Panc1 (cell line): ENCODE data around the gene ASIC3. TPM values are rescaled to one million over a fixed set of nuclear protein-coding genes. Genes with fewer than 3 reads are reported as not detected.
"Not testable (repeated sequence)": the region's sequence is repeated elsewhere in the genome, so short reads cannot be mapped to it uniquely, and the experiment has no call there.

Source experiments
- ATAC-seq: fragments of 200-7000 bp; cut with Tn5 transposase; 2 replicates; pipeline ENCODE4 v1.9.1; 2020; ENCODE audit warnings: mild to moderate bottlenecking, moderate library complexity
- BruUV-seq: library from RNA; stranded (reverse); fragments of 400-500 nt; replicated peaks from 2 replicates; lab custom pipeline; 2021; lab: Mats Ljungman, UMichigan
- CTCF ChIA-PET: fragments of 300-600 bp; sonication (Branson Sonifier 250); formaldehyde crosslinking; loops from one replicate; lab custom pipeline; 2022; ENCODE audit warnings: antibody characterized with exemption; lab: Charles Lee
- POLR2A ChIA-PET: fragments of 300-600 bp; sonication (Branson Sonifier 250); formaldehyde crosslinking; loops from one replicate; lab custom pipeline; 2022; ENCODE audit warnings: antibody characterized with exemption; lab: Charles Lee
- DNase-seq: peaks from one replicate; pipeline ENCODE4 v3.0.0-alpha.2; 2010; ENCODE audit warnings: low read depth, low spot score
- H3K27ac ChIP-seq: 2 replicates; pipeline ENCODE4 v1.5.1; 2011; ENCODE audit warnings: mild to moderate bottlenecking, low read length, inconsistent platforms
- H3K27me3 ChIP-seq: fragments of 200-500 bp; sonication (Bioruptor generic); 2 replicates; pipeline ENCODE4 v1.6.0; 2014; ENCODE audit warnings: low read length, inconsistent platforms; ENCODE audit not compliant: control insufficient read depth, insufficient read depth
- H3K36me3 ChIP-seq: fragments of 200-500 bp; sonication (Bioruptor generic); 2 replicates; pipeline ENCODE4 v1.5.1; 2014; ENCODE audit warnings: inconsistent platforms, mild to moderate bottlenecking, low read length, moderate library complexity; ENCODE audit not compliant: control insufficient read depth, insufficient read depth
- H3K4me1 ChIP-seq: 2 replicates; pipeline ENCODE4 v1.5.1; 2011; ENCODE audit warnings: inconsistent platforms, mild to moderate bottlenecking, low read length, moderate library complexity; ENCODE audit not compliant: control insufficient read depth, insufficient read depth
- H3K4me3 ChIP-seq, 2 experiments: 2 replicates each; pipeline ENCODE4 v1.5.1; 2011 to 2012; ENCODE audit warnings: low read depth in 2 of 2, low read length in 2 of 2, mild to moderate bottlenecking in 2 of 2, inconsistent platforms in 1 of 2, moderate library complexity in 1 of 2
- H3K9me3 ChIP-seq: fragments of 200-500 bp; sonication (Bioruptor generic); 2 replicates; pipeline ENCODE4 v1.5.1; 2014; ENCODE audit warnings: low read depth, mild to moderate bottlenecking, inconsistent platforms, low read length, moderate library complexity; ENCODE audit not compliant: control insufficient read depth, insufficient read depth
- in situ Hi-C: cut with HindIII; loops from 2 replicates; pipeline ENCODE4 v1.10.0; 2016; ENCODE audit warnings: low sequenced_read_pairs, low pct_unique_long_range_greater_than_20kb
- intact Hi-C: fragments of 100-400 bp; cut with micrococcal nuclease; formaldehyde crosslinking; loops from one replicate; pipeline ENCODE4 v1.10.0; 2022; ENCODE audit not compliant: unreplicated experiment
- total RNA-seq: library from RNA; stranded (reverse); gene quantifications from one replicate; pipeline ENCODE4 v1.2.1, GENCODE V29; 2021; ENCODE audit not compliant: unreplicated experiment
- TF ChIP-seq, protein P1 (sequence below), 2 experiments: IDR thresholded peaks; 2 replicates each; pipeline ENCODE4 v1.6.1; 2011 to 2012; ENCODE audit warnings: low read depth in 2 of 2, control low read depth in 1 of 2, low read length in 1 of 2, mild to moderate bottlenecking in 1 of 2, moderate library complexity in 1 of 2; ENCODE audit not compliant: insufficient read depth in 1 of 2
- TF ChIP-seq, protein P2 (sequence below): fragments of 450-650 bp; IDR thresholded peaks from 2 replicates; pipeline ENCODE4 v1.5.1; 2017; ENCODE audit warnings: mild to moderate bottlenecking

Gene ASIC3
- total RNA-seq, 1 experiment from 2014 or later: 1.3 TPM

- no peak for ATAC-seq
- no peaks in the 10 kb centered on the region for H3K36me3 ChIP-seq
- no TSS peak for BruUV-seq
- no peaks in the 10 kb centered on the region for H3K9me3 ChIP-seq
- DNase-seq: no peak
- H3K4me3 ChIP-seq: no peak overlapping the region
- no peak overlapping the region for H3K27ac ChIP-seq
- POLR2A ChIA-PET: no interaction called here
- TF ChIP-seq, protein P1, sequence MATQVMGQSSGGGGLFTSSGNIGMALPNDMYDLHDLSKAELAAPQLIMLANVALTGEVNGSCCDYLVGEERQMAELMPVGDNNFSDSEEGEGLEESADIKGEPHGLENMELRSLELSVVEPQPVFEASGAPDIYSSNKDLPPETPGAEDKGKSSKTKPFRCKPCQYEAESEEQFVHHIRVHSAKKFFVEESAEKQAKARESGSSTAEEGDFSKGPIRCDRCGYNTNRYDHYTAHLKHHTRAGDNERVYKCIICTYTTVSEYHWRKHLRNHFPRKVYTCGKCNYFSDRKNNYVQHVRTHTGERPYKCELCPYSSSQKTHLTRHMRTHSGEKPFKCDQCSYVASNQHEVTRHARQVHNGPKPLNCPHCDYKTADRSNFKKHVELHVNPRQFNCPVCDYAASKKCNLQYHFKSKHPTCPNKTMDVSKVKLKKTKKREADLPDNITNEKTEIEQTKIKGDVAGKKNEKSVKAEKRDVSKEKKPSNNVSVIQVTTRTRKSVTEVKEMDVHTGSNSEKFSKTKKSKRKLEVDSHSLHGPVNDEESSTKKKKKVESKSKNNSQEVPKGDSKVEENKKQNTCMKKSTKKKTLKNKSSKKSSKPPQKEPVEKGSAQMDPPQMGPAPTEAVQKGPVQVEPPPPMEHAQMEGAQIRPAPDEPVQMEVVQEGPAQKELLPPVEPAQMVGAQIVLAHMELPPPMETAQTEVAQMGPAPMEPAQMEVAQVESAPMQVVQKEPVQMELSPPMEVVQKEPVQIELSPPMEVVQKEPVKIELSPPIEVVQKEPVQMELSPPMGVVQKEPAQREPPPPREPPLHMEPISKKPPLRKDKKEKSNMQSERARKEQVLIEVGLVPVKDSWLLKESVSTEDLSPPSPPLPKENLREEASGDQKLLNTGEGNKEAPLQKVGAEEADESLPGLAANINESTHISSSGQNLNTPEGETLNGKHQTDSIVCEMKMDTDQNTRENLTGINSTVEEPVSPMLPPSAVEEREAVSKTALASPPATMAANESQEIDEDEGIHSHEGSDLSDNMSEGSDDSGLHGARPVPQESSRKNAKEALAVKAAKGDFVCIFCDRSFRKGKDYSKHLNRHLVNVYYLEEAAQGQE (IDR thresholded peaks at IDR 0.05; ENCODE audit: insufficient read depth in 1 of 2, low read depth in 2 of 2, low read length in 1 of 2): no peak
- TF ChIP-seq, protein P2, sequence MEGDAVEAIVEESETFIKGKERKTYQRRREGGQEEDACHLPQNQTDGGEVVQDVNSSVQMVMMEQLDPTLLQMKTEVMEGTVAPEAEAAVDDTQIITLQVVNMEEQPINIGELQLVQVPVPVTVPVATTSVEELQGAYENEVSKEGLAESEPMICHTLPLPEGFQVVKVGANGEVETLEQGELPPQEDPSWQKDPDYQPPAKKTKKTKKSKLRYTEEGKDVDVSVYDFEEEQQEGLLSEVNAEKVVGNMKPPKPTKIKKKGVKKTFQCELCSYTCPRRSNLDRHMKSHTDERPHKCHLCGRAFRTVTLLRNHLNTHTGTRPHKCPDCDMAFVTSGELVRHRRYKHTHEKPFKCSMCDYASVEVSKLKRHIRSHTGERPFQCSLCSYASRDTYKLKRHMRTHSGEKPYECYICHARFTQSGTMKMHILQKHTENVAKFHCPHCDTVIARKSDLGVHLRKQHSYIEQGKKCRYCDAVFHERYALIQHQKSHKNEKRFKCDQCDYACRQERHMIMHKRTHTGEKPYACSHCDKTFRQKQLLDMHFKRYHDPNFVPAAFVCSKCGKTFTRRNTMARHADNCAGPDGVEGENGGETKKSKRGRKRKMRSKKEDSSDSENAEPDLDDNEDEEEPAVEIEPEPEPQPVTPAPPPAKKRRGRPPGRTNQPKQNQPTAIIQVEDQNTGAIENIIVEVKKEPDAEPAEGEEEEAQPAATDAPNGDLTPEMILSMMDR: no peak
- intact Hi-C loops: no loop called here
- H3K4me1 ChIP-seq: no peaks in the 10 kb centered on the region; the same call in none of the 2 replicates
- in situ Hi-C loops: no loop called here
- no peaks in the 10 kb centered on the region for H3K27me3 ChIP-seq
- CTCF ChIA-PET: no interaction called here
These were observed 22.2 kb upstream of the ASIC3 start for GRCh38 chr7:151025924-151026671.

- CTCF ChIA-PET: interaction anchor here (1.1 to 1.5 kb wide), 3 partner anchors 9 to 84 kb away, joined by 3 to 7 read pairs (median 5); no protein-coding TSS in a partner anchor
- in situ Hi-C loops, ATAC-seq, H3K36me3 ChIP-seq, H3K9me3 ChIP-seq, H3K27me3 ChIP-seq, BruUV-seq, H3K4me1 ChIP-seq, POLR2A ChIA-PET, DNase-seq, intact Hi-C loops: not testable (repeated sequence)
- H3K4me3 ChIP-seq: peak overlapping the region; percentile 73 to 79; a peak in 3 of 4 replicates
- H3K27ac ChIP-seq: peak overlapping the region; percentile 60
These were observed 21.3 kb upstream of the ASIC3 start for GRCh38 chr7:151026771-151027727.

DNA sequence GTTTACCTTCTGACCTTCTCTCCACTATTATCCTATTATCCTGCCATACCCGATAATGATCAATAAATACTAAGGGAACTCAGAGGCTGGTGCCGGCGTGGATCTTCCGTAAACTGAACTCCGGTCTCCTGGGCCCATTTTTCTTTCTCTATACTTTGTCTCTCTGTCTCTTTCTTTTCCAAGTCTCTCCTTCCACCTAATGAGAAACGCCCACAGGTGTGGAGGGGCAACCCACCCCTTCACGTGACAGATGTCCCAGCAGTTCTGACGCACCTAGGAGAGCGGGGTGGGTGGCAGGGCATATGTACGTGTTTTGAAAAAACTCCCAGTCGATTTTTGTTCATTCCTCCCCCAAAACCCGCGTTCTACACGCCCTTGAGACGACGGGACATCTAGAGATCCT, 20.6 kb upstream of the ASIC3 start:
- POLR2A ChIA-PET: interaction anchor here (0.6 to 1.0 kb wide), 3 partner anchors 8 to 35 kb away, joined by 3 to 7 read pairs (median 4); no protein-coding TSS in a partner anchor
- intact Hi-C loops, H3K9me3 ChIP-seq, DNase-seq, H3K27me3 ChIP-seq, H3K4me1 ChIP-seq, ATAC-seq, BruUV-seq, H3K36me3 ChIP-seq, in situ Hi-C loops: not testable (repeated sequence)
- peak overlapping the region; percentile 60 for H3K27ac ChIP-seq
- peak overlapping the region; percentile 73 to 79 for H3K4me3 ChIP-seq
- CTCF ChIA-PET: interaction anchor here (0.6 to 1.5 kb wide), 6 partner anchors 9 to 83 kb away, joined by 3 to 9 read pairs (median 4); no protein-coding TSS in a partner anchor
